ENCODE results near the gene ZBTB2.

DNA sequence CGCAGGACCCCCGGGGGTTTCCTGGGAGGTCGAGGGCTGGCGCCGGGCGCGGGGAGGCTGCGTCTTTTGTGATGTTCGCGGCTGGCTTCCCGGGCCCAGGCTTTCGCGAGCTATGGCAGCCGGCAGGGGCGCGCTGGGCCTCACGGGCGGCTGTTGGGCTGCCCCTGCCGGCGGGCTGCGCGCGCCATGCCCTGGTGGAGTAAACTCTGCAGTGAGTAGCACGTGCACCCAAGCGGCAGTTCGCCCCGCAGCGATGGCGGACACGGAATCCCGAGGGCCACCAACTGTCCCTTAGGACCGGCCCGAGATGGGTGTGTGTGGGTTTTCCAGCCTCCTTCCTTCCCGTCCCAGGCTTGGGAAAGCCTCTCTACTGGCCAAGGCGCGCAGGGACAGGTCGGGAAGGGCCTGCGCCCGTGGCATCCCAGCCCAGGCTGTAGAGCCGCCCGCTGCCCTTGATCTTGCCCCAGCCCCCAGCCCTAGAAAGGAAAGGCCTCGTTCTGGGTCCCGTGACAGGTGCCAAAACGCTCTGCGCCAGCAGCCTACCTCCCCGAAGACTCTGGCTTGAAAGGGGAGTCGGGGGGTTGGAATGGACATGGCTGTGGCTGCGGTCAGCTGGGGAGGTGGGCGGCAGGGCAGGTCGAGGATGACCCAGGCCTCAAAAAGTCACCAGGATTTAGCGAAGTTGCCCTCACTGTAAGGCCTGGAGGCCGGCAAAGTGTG, 49.7 kb downstream of the ZBTB2 start:
- TF ChIP-seq, protein P1, sequence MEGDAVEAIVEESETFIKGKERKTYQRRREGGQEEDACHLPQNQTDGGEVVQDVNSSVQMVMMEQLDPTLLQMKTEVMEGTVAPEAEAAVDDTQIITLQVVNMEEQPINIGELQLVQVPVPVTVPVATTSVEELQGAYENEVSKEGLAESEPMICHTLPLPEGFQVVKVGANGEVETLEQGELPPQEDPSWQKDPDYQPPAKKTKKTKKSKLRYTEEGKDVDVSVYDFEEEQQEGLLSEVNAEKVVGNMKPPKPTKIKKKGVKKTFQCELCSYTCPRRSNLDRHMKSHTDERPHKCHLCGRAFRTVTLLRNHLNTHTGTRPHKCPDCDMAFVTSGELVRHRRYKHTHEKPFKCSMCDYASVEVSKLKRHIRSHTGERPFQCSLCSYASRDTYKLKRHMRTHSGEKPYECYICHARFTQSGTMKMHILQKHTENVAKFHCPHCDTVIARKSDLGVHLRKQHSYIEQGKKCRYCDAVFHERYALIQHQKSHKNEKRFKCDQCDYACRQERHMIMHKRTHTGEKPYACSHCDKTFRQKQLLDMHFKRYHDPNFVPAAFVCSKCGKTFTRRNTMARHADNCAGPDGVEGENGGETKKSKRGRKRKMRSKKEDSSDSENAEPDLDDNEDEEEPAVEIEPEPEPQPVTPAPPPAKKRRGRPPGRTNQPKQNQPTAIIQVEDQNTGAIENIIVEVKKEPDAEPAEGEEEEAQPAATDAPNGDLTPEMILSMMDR (IDR thresholded peaks at IDR 0.05): no peak
- no peak for TF ChIP-seq POLR2A (IDR thresholded peaks at IDR 0.05)

Data from body of pancreas (tissue), 4 donors.